GM12874 (cell line): ENCODE data around the gene ZNF12.

Source experiments
- TF ChIP-seq, protein P1 (sequence below): IDR thresholded peaks from 2 replicates; pipeline ENCODE4 v1.5.1; 2011; ENCODE audit warnings: low read depth, mild to moderate bottlenecking, control low read depth, low read length, moderate library complexity; ENCODE audit not compliant: insufficient read depth

The ZNF12 gene

GRCh38 chr7:6649241-6649961, 57.3 kb downstream of the ZNF12 start:
- TF ChIP-seq, protein P1, sequence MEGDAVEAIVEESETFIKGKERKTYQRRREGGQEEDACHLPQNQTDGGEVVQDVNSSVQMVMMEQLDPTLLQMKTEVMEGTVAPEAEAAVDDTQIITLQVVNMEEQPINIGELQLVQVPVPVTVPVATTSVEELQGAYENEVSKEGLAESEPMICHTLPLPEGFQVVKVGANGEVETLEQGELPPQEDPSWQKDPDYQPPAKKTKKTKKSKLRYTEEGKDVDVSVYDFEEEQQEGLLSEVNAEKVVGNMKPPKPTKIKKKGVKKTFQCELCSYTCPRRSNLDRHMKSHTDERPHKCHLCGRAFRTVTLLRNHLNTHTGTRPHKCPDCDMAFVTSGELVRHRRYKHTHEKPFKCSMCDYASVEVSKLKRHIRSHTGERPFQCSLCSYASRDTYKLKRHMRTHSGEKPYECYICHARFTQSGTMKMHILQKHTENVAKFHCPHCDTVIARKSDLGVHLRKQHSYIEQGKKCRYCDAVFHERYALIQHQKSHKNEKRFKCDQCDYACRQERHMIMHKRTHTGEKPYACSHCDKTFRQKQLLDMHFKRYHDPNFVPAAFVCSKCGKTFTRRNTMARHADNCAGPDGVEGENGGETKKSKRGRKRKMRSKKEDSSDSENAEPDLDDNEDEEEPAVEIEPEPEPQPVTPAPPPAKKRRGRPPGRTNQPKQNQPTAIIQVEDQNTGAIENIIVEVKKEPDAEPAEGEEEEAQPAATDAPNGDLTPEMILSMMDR, result no peak

DNA sequence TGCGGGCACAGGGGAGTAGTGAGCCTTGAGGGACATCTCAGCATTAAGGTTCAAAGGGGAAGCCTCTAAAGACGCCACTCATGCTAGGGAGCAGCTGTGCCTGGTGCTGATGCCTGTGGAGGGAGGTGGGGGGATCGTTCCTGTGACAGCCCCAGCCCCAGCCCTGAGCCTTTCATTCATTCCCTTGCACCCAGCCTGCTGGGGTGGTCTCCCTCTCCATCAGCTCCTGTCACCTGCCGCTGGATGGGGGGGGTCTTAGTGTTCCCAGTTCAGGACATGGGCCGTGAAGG, 58.0 kb downstream of the ZNF12 start:
- TF ChIP-seq, protein P1, result no peak

- TF ChIP-seq, protein P1, result no peak
Measured at GRCh38 chr7:6648066-6648814, 58.5 kb downstream of the ZNF12 start.

GRCh38 chr7:6647541-6647940, 59.2 kb downstream of the ZNF12 start:
- TF ChIP-seq, protein P1, result no peak

DNA sequence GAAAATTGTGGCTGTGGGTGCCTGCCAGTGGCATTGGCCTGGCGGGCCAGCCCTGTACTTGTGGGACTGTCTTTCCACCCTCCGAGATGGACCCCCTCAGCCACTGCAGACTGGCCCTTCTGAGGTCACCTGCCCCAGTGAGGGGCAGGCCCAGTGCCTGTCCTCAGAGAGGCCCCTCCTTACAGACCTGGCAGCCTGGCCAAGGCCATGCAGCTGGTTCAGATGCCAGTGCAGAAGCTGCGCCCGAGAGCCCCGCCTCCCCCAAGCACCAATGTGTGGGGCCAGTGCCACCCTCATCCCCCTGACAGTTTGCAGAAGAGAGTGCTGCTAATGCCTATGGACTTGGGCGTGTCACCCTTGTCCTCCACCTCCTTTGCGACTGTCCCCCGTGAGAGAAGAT, 59.7 kb downstream of the ZNF12 start:
- TF ChIP-seq, protein P1, result no peak

- TF ChIP-seq, protein P1, result no peak
Measured at GRCh38 chr7:6646465-6646864, 60.3 kb downstream of the ZNF12 start.

GRCh38 chr7:6644728-6645127, 62.0 kb downstream of the ZNF12 start:
- TF ChIP-seq, protein P1, result no peak
